ENCODE measurements around the gene SLC30A1. TPM values are rescaled to one million over a fixed set of nuclear protein-coding genes. Genes with fewer than 3 reads are reported as not detected.
A peak's percentile ranks its signal among the peaks of the same experiment; 100 is the strongest.

Gene SLC30A1
- total RNA-seq, 4 donors from 2014 or later, result 5.8 to 44.7 (median 34.9) TPM

- Histone ChIP-seq H3K27ac (no peak overlapping the region), H3K4me1 (peaks cover 0 to 12% (median 0%) of the 10 kb centered on the region in 4 donors), H3K4me3 (no peak overlapping the region), H3K36me3 (no peaks in the 10 kb centered on the region), H3K27me3 (no peaks in the 10 kb centered on the region), H3K9me3 (no peaks in the 10 kb centered on the region)
- no peak for TF ChIP-seq CTCF (IDR thresholded peaks at IDR 0.05)
- no peak for TF ChIP-seq POLR2A (IDR thresholded peaks at IDR 0.05)
- DNase-seq, result no peak
Measured at GRCh38 chr1:211616231-211616964, 37.4 kb upstream of the SLC30A1 start.

GRCh38 chr1:211614615-211615014 is 35.7 kb upstream of the SLC30A1 start:
- Histone ChIP-seq H3K9me3 (no peaks in the 10 kb centered on the region), H3K36me3 (no peaks in the 10 kb centered on the region), H3K4me3 (no peak overlapping the region), H3K4me1 (peaks cover 0 to 12% (median 0%) of the 10 kb centered on the region in 4 donors), H3K27me3 (no peaks in the 10 kb centered on the region), H3K27ac (peak overlapping the region in 2 of 4 donors; percentile 22 to 70)
- peak in 1 of 2 donors; percentile 34 for TF ChIP-seq POLR2A (IDR thresholded peaks at IDR 0.05)
- TF ChIP-seq CTCF (IDR thresholded peaks at IDR 0.05), result no peak
- peak in 1 of 3 donors; percentile 72 for DNase-seq

GRCh38 chr1:211613951-211614350 is 35.0 kb upstream of the SLC30A1 start:
- peak overlapping the region in 1 of 4 donors; percentile 70 for H3K27ac ChIP-seq
- no peak overlapping the region for H3K4me3 ChIP-seq
- no peaks in the 10 kb centered on the region for H3K9me3 ChIP-seq
- TF ChIP-seq POLR2A (IDR thresholded peaks at IDR 0.05), result no peak
- no peak for TF ChIP-seq CTCF (IDR thresholded peaks at IDR 0.05)
- H3K36me3 ChIP-seq, result no peaks in the 10 kb centered on the region
- peaks cover 0 to 12% (median 0%) of the 10 kb centered on the region in 4 donors for H3K4me1 ChIP-seq
- peak in 1 of 3 donors; percentile 64 for DNase-seq
- no peaks in the 10 kb centered on the region for H3K27me3 ChIP-seq

GRCh38 chr1:211613108-211613947 is 34.4 kb upstream of the SLC30A1 start:
- peaks cover 0 to 16% (median 0%) of the 10 kb centered on the region in 4 donors for H3K4me1 ChIP-seq
- no peaks in the 10 kb centered on the region for H3K27me3 ChIP-seq
- H3K9me3 ChIP-seq, result no peaks in the 10 kb centered on the region
- DNase-seq, result peak in 2 of 3 donors; percentile 71 to 90
- no peak overlapping the region for H3K4me3 ChIP-seq
- peak overlapping the region in 1 of 4 donors; percentile 70 for H3K27ac ChIP-seq
- TF ChIP-seq POLR2A (IDR thresholded peaks at IDR 0.05) (no peak), CTCF (IDR thresholded peaks at IDR 0.05) (no peak)
- no peaks in the 10 kb centered on the region for H3K36me3 ChIP-seq

- Histone ChIP-seq H3K9me3 (no peaks in the 10 kb centered on the region), H3K27me3 (no peaks in the 10 kb centered on the region), H3K36me3 (no peaks in the 10 kb centered on the region), H3K4me1 (peaks cover 0 to 21% (median 0%) of the 10 kb centered on the region in 4 donors), H3K4me3 (no peak overlapping the region), H3K27ac (peak overlapping the region in 1 of 4 donors; percentile 48)
- no peak for DNase-seq
- TF ChIP-seq CTCF (IDR thresholded peaks at IDR 0.05) (no peak), POLR2A (IDR thresholded peaks at IDR 0.05) (no peak)
Measured at GRCh38 chr1:211612786-211613107, 33.8 kb upstream of the SLC30A1 start.

Data from Peyer's patch (tissue), 4 donors.